Stimulated activated CD8-positive, alpha-beta memory T cell treated with anti-CD3 and anti-CD28 coated beads, Interleukin-7, amount 100 ng/mL, for 4 hours (primary cell): ENCODE results near the gene FUS.

ENCODE experiments used
- DNase-seq, 2 donors: peaks; one replicate each; pipeline ENCODE4 v3.0.0-alpha.2; 2020; ENCODE audit warnings: low read depth in 2 of 2

FUS gene

GRCh38 chr16:31201582-31202413 is 21.9 kb downstream of the FUS start:
- DNase-seq: peak in 1 of 2 donors; percentile 35

- DNase-seq: no peak
Measured at GRCh38 chr16:31202414-31203375, 22.8 kb downstream of the FUS start, which contains the start of gene PYCARD. Gene PYCARD (minus strand): TSS chr16:31202760. CDS start chr16:31202690, 70 bp downstream.

- no peak for DNase-seq
Measured at GRCh38 chr16:31204871-31205666, 25.1 kb downstream of the FUS start.

GRCh38 chr16:31206776-31207175 is 26.8 kb downstream of the FUS start:
- no peak for DNase-seq

- DNase-seq: no peak
Measured at GRCh38 chr16:31213342-31213741, 33.4 kb downstream of the FUS start.

- no peak for DNase-seq
Measured at GRCh38 chr16:31213877-31214707, 34.2 kb downstream of the FUS start, which contains the start of gene TRIM72. Gene TRIM72 (plus strand): TSS chr16:31214119. CDS start chr16:31214739, 620 bp downstream.

GRCh38 chr16:31214708-31215286 is 34.9 kb downstream of the FUS start:
- DNase-seq: no peak

- DNase-seq: peak in 1 of 2 donors; percentile 11
Measured at GRCh38 chr16:31215287-31216162, 35.6 kb downstream of the FUS start.

GRCh38 chr16:31216422-31217135 is 36.6 kb downstream of the FUS start, which contains the start of gene PYDC1:
Gene PYDC1 (minus strand): TSS chr16:31217135. CDS start chr16:31217028, 107 bp downstream.
- no peak for DNase-seq

- no peak for DNase-seq
Measured at GRCh38 chr16:31217136-31217530, 37.2 kb downstream of the FUS start.

- DNase-seq: no peak
Measured at GRCh38 chr16:31219154-31219741, 39.3 kb downstream of the FUS start.

- DNase-seq: no peak
Measured at GRCh38 chr16:31221357-31222160, 41.6 kb downstream of the FUS start.

- no peak for DNase-seq
Measured at GRCh38 chr16:31223044-31223443, 43.1 kb downstream of the FUS start.

GRCh38 chr16:31224092-31224955 is 44.4 kb downstream of the FUS start:
- no peak for DNase-seq

- no peak for DNase-seq
Measured at GRCh38 chr16:31225193-31225592, 45.3 kb downstream of the FUS start.

GRCh38 chr16:31228206-31228605 is 48.3 kb downstream of the FUS start:
- no peak for DNase-seq
